HCT116 (cell line): Measurements from ENCODE around the gene MPPED1. TPM values are rescaled to one million over a fixed set of nuclear protein-coding genes. Genes with fewer than 3 reads are reported as not detected.

Experiments used
- ATAC-seq: fragments of 200-7000 bp; cut with Tn5 transposase; 2 replicates; pipeline ENCODE4 v1.9.1; 2020; ENCODE audit warnings: mild to moderate bottlenecking, moderate library complexity
- Bru-seq: library from RNA; stranded (reverse); fragments of 400-500 nt; gene quantifications from one replicate; lab custom pipeline; 2021; lab: Mats Ljungman, UMichigan
- BruChase-seq, 2 experiments: library from RNA; stranded (reverse); fragments of 400-500 nt; gene quantifications; one replicate each; lab custom pipeline; 2021; lab: Mats Ljungman, UMichigan
- BruUV-seq: library from RNA; stranded (reverse); fragments of 400-500 nt; replicated peaks from 2 replicates; lab custom pipeline; 2021; lab: Mats Ljungman, UMichigan
- CTCF ChIA-PET: fragments of 300-600 bp; sonication (Branson Sonifier 250); formaldehyde crosslinking; loops from one replicate; lab custom pipeline; 2021; ENCODE audit warnings: antibody characterized with exemption; lab: Charles Lee
- POLR2A ChIA-PET: fragments of 300-600, 350-600 bp; sonication (Branson Sonifier 250); formaldehyde crosslinking; loops from one replicate; lab custom pipeline; 2021; ENCODE audit warnings: antibody characterized with exemption; lab: Charles Lee
- RAD21 ChIA-PET, 2 experiments: fragments of 300-600 bp; sonication (Branson Sonifier 250); formaldehyde crosslinking; loops; one replicate each; lab custom pipeline; 2023; ENCODE audit warnings: low total read pairs in 2 of 2; ENCODE audit not compliant: uncharacterized antibody in 2 of 2, unreplicated experiment in 2 of 2, low non-redundant PET in 1 of 2; lab: Charles Lee
- DNase-seq: peaks from one replicate; pipeline ENCODE4 v3.0.0-alpha.2; 2010; ENCODE audit warnings: low read depth, low spot score
- H2AFZ ChIP-seq: fragments of 200-600 bp; shearing (Covaris generic), sonication (generic); 2 replicates; pipeline ENCODE4 v1.6.1; 2017; ENCODE audit warnings: low read depth, mixed run types, mixed read lengths, antibody characterized with exemption, low read length; ENCODE audit not compliant: poor library complexity, severe bottlenecking
- H3K27ac ChIP-seq: 2 replicates; pipeline ENCODE4 v1.5.1; 2012; ENCODE audit warnings: low read depth, low read length
- H3K27me3 ChIP-seq: fragments of 200-600 bp; sonication (generic); 2 replicates; pipeline ENCODE4 v1.6.1; 2016; ENCODE audit warnings: mixed run types, low read length, mixed read lengths; ENCODE audit not compliant: insufficient read depth
- H3K36me3 ChIP-seq, 2 experiments: fragments of 200-500 bp in 1 of 2; fragments of 200-600 bp in 1 of 2; sonication (Bioruptor generic) in 1 of 2; sonication (generic) in 1 of 2; 2 replicates each; pipeline versions ENCODE4 v1.5.1 to v1.6.1; 2014 to 2016; ENCODE audit warnings: low read length in 2 of 2, inconsistent platforms in 1 of 2, mixed read lengths in 1 of 2, mixed run types in 1 of 2; ENCODE audit not compliant: insufficient read depth in 2 of 2, control insufficient read depth in 1 of 2
- H3K4me1 ChIP-seq, 2 experiments: fragments of 200-600 bp in 1 of 2; sonication (generic) in 1 of 2; 2 replicates each; pipeline versions ENCODE4 v1.5.1 to v1.6.1; 2012 to 2017; ENCODE audit warnings: low read length in 2 of 2, inconsistent platforms in 1 of 2, mild to moderate bottlenecking in 1 of 2, mixed read lengths in 1 of 2, mixed run types in 1 of 2, moderate library complexity in 1 of 2; ENCODE audit not compliant: insufficient read depth in 2 of 2, control insufficient read depth in 1 of 2
- H3K4me2 ChIP-seq: fragments of 200-600 bp; sonication (generic); 2 replicates; pipeline ENCODE4 v1.6.1; 2017; ENCODE audit warnings: mixed run types, low read length, mixed read lengths
- H3K4me3 ChIP-seq, 2 experiments: fragments of 200-600 bp in 1 of 2; sonication (generic) in 1 of 2; replicated peaks in 1 of 2; 2 replicates each; pipeline ENCODE4 v1.5.1; 2011 to 2016; ENCODE audit warnings: low read length in 2 of 2, control low read depth in 1 of 2, low read depth in 1 of 2, mild to moderate bottlenecking in 1 of 2, mixed read lengths in 1 of 2, mixed run types in 1 of 2
- H3K79me2 ChIP-seq: fragments of 200-600 bp; sonication (generic); 2 replicates; pipeline ENCODE4 v1.6.1; 2017; ENCODE audit warnings: mild to moderate bottlenecking, mixed run types, low read length, moderate library complexity, mixed read lengths; ENCODE audit not compliant: insufficient read depth
- H3K9ac ChIP-seq: fragments of 200-600 bp; sonication (generic); 2 replicates; pipeline ENCODE4 v1.6.1; 2016; ENCODE audit warnings: low read length, mixed read lengths
- H3K9me2 ChIP-seq: fragments of 200-600 bp; sonication (generic), shearing (Covaris generic); 2 replicates; pipeline ENCODE4 v1.6.1; 2017; ENCODE audit warnings: mixed run types, mild to moderate bottlenecking, moderate library complexity; ENCODE audit not compliant: insufficient read depth
- H3K9me3 ChIP-seq, 2 experiments: fragments of 200-500 bp in 1 of 2; fragments of 200-600 bp in 1 of 2; sonication (Bioruptor generic) in 1 of 2; sonication (generic) in 1 of 2; 2 replicates each; pipeline ENCODE4 v1.6.1; 2014 to 2017; ENCODE audit warnings: low read length in 2 of 2, mixed read lengths in 2 of 2, inconsistent platforms in 1 of 2, low read depth in 1 of 2, mild to moderate bottlenecking in 1 of 2, mixed run types in 1 of 2, moderate library complexity in 1 of 2; ENCODE audit not compliant: control insufficient read depth in 1 of 2, insufficient read depth in 1 of 2
- H4K20me1 ChIP-seq: fragments of 200-600 bp; sonication (generic), shearing (Covaris generic); 2 replicates; pipeline ENCODE4 v1.6.1; 2017; ENCODE audit warnings: mixed run types, mild to moderate bottlenecking, moderate library complexity; ENCODE audit not compliant: insufficient read depth
- CTCF ChIP-seq, 3 experiments: fragments of 200-600 bp in 1 of 3; sonication (generic) in 1 of 3; IDR thresholded peaks in 2 of 3; conservative IDR thresholded peaks in 1 of 3; 2 replicates each; pipeline ENCODE4 v1.5.1; 2012 to 2017; ENCODE audit warnings: low read depth in 2 of 3, low read length in 2 of 3, antibody characterized with exemption in 1 of 3, borderline replicate concordance in 1 of 3, control low read depth in 1 of 3, mild to moderate bottlenecking in 1 of 3, mixed read lengths in 1 of 3, mixed run types in 1 of 3, moderate library complexity in 1 of 3; ENCODE audit not compliant: insufficient read depth in 1 of 3
- EGR1 ChIP-seq: IDR thresholded peaks from 2 replicates; pipeline ENCODE4 v1.6.1; 2012; ENCODE audit warnings: low read depth
- ELF1 ChIP-seq: IDR thresholded peaks from 2 replicates; pipeline ENCODE4 v1.6.1; 2012; ENCODE audit warnings: low read depth, borderline replicate concordance
- EZH2phosphoT487 ChIP-seq: fragments of 200-600 bp; IDR thresholded peaks from 2 replicates; pipeline ENCODE4 v1.6.1; 2018; ENCODE audit warnings: antibody characterized with exemption, borderline replicate concordance
- FOSL1 ChIP-seq: IDR thresholded peaks from 2 replicates; pipeline ENCODE4 v1.6.1; 2012; ENCODE audit warnings: low read depth
- JUND ChIP-seq: IDR thresholded peaks from 2 replicates; pipeline ENCODE4 v1.6.1; 2012
- RAD21 ChIP-seq: IDR thresholded peaks from 2 replicates; pipeline ENCODE4 v1.6.1; 2012; ENCODE audit warnings: low read depth, mild to moderate bottlenecking
- REST ChIP-seq: IDR thresholded peaks from 2 replicates; pipeline ENCODE4 v1.6.1; 2012; ENCODE audit warnings: low read depth
- SRF ChIP-seq: IDR thresholded peaks from 2 replicates; pipeline ENCODE4 v1.6.1; 2012; ENCODE audit warnings: low read depth
- YY1 ChIP-seq: IDR thresholded peaks from 2 replicates; pipeline ENCODE4 v1.6.1; 2011; ENCODE audit warnings: low read length, low read depth, moderate library complexity, mild to moderate bottlenecking; ENCODE audit not compliant: insufficient replicate concordance; ENCODE audit errors: extremely low read depth
- ZBTB33 ChIP-seq: IDR thresholded peaks from 2 replicates; pipeline ENCODE4 v1.6.1; 2011; ENCODE audit warnings: mild to moderate bottlenecking, low read length, moderate library complexity; ENCODE audit not compliant: insufficient replicate concordance; ENCODE audit errors: extremely low read depth
- ZFX ChIP-seq: fragments of 450-650 bp; IDR thresholded peaks from 2 replicates; pipeline ENCODE4 v1.6.1; 2017
- ZNF274 ChIP-seq: fragments of 200-500 bp; sonication (Bioruptor generic); IDR thresholded peaks from 2 replicates; pipeline ENCODE4 v1.6.1; 2014; ENCODE audit warnings: mild to moderate bottlenecking, low read depth, low read length, inconsistent platforms
- intact Hi-C: fragments of 100-400 bp; cut with micrococcal nuclease; formaldehyde crosslinking; loops from 2 replicates; pipeline ENCODE4 v1.10.0; 2022
- long read RNA-seq: library from polyadenylated mRNA; unstranded; transcript quantifications from one replicate; pipeline ENCODE4 v2.0.0, GENCODE V29; 2021; ENCODE audit not compliant: unreplicated experiment
- polyA plus RNA-seq: library from polyadenylated mRNA; unstranded; fragments of >200 nt; gene quantifications from 2 replicates; pipeline ENCODE4 v1.2.1, GENCODE V29; 2012; ENCODE audit warnings: missing spikeins
- total RNA-seq: library from RNA; stranded (reverse); gene quantifications from one replicate; pipeline ENCODE4 v1.2.1, GENCODE V29; 2021; ENCODE audit not compliant: unreplicated experiment

The MPPED1 gene
- total RNA-seq, result not detected
- polyA plus RNA-seq, result not detected in 2 replicates
- Bru-seq, nascent RNA, result percentile 0 among the genes with signal in this experiment
- not detected for BruChase-seq, experiment 1, labeled RNA remaining after a 6-hour chase
- BruChase-seq, experiment 2, labeled RNA remaining after a 2-hour chase, result percentile 2 among the genes with signal in this experiment
- long read RNA-seq, result 0 reads

- H3K27ac ChIP-seq, result no peak within 1 kb of the TSS
- peaks cover 36% of the 10 kb centered on the region for H3K27me3 ChIP-seq
- no peaks in the 10 kb centered on the region for H3K9me2 ChIP-seq
- POLR2A ChIA-PET, result interaction anchor here (0.7 kb wide), 1 partner anchor 525 kb away, joined by 3 read pairs; no protein-coding TSS in a partner anchor
- CTCF ChIA-PET, result no interaction called here
- H3K9me3 ChIP-seq, result no peaks in the 10 kb centered on the region
- no peaks in the 10 kb centered on the region for H4K20me1 ChIP-seq
- H3K79me2 ChIP-seq, result no peaks in the 10 kb centered on the region
- no peak for TF ChIP-seq RAD21
- no peak for TF ChIP-seq SRF
- no peak for TF ChIP-seq EZH2phosphoT487
- TF ChIP-seq ZFX, result no peak
- TF ChIP-seq ZBTB33, result no peak
- TF ChIP-seq JUND, result no peak
- no peak for TF ChIP-seq CTCF (IDR thresholded peaks at IDR 0.05 in 2 of 3, conservative IDR thresholded peaks at IDR 0.05 in 1 of 3; ENCODE audit: borderline replicate concordance in 1 of 3, insufficient read depth in 1 of 3, low read depth in 2 of 3, low read length in 2 of 3)
- TF ChIP-seq YY1, result no peak
- TF ChIP-seq REST, result no peak
- TF ChIP-seq ZNF274, result no peak
- TF ChIP-seq EGR1, result no peak
- no peak for TF ChIP-seq ELF1
- TF ChIP-seq FOSL1, result no peak
- H3K9ac ChIP-seq, result no peak within 1 kb of the TSS
- RAD21 ChIA-PET, result no interaction called here
- no peaks in the 10 kb centered on the region for H3K36me3 ChIP-seq
- no peak within 1 kb of the TSS for H3K4me2 ChIP-seq
- DNase-seq (no peak), ATAC-seq (no peak)
- H3K4me1 ChIP-seq, result no peaks in the 10 kb centered on the region
- intact Hi-C loops, result no loop called here
- no TSS peak for BruUV-seq
- H3K4me3 ChIP-seq, result no peak within 1 kb of the TSS
- H2AFZ ChIP-seq, result no peak within 1 kb of the TSS
Measured at GRCh38 chr22:43411869-43412807, at the start of gene MPPED1. Gene MPPED1 (plus strand): TSS chr22:43412014. CDS start chr22:43424986, 12,972 bp downstream.
